Fibroblast of lung (primary cell): Measurements from ENCODE around the gene PROK1. TPM values are rescaled to one million over a fixed set of nuclear protein-coding genes. Genes with fewer than 3 reads are reported as not detected.

Experiments used
- DNase-seq, 2 donors: peaks; one replicate each; pipeline versions ENCODE4 v3.0.0 to v3.0.0-alpha.2; 2010; ENCODE audit warnings: low read depth in 2 of 2
- H2AFZ ChIP-seq: 2 replicates; pipeline ENCODE4 v1.5.1; 2012; ENCODE audit warnings: low read length, control low read depth, inconsistent platforms
- H3K27ac ChIP-seq: 2 replicates; pipeline ENCODE4 v1.5.1; 2011; ENCODE audit warnings: low read length, control low read depth; ENCODE audit not compliant: insufficient read depth
- H3K27me3 ChIP-seq: 2 replicates; pipeline ENCODE4 v1.5.1; 2011; ENCODE audit warnings: mild to moderate bottlenecking, low read length; ENCODE audit not compliant: control insufficient read depth, insufficient read depth
- H3K36me3 ChIP-seq: 2 replicates; pipeline ENCODE4 v1.5.1; 2011; ENCODE audit warnings: low read length; ENCODE audit not compliant: control insufficient read depth, insufficient read depth
- H3K4me1 ChIP-seq: 2 replicates; pipeline ENCODE4 v1.5.1; 2011; ENCODE audit warnings: low read length; ENCODE audit not compliant: control insufficient read depth, insufficient read depth; ENCODE audit errors: extremely low read depth
- H3K4me2 ChIP-seq: 2 replicates; pipeline ENCODE4 v1.5.1; 2011; ENCODE audit warnings: low read length, control low read depth; ENCODE audit not compliant: insufficient read depth; ENCODE audit errors: extremely low read depth
- H3K4me3 ChIP-seq, 4 experiments: fragments of 200-600 bp in 1 of 4; sonication (generic) in 1 of 4; replicated peaks in 1 of 4; 2 replicates each; pipeline ENCODE4 v1.5.1; 2011 to 2016; ENCODE audit warnings: low read length in 4 of 4, low read depth in 3 of 4, mild to moderate bottlenecking in 3 of 4, control low read depth in 2 of 4, inconsistent platforms in 1 of 4, mixed read lengths in 1 of 4; ENCODE audit not compliant: insufficient read depth in 1 of 4; ENCODE audit errors: control extremely low read depth in 1 of 4
- H3K79me2 ChIP-seq: 2 replicates; pipeline ENCODE4 v1.5.1; 2012; ENCODE audit warnings: mild to moderate bottlenecking, low read length, inconsistent platforms; ENCODE audit not compliant: control insufficient read depth, insufficient read depth
- H3K9ac ChIP-seq: 2 replicates; pipeline ENCODE4 v1.5.1; 2011; ENCODE audit warnings: mild to moderate bottlenecking, low read length, control low read depth; ENCODE audit not compliant: insufficient read depth
- H3K9me3 ChIP-seq: 2 replicates; pipeline ENCODE4 v1.5.1; 2012; ENCODE audit warnings: low read depth, low read length; ENCODE audit not compliant: control insufficient read depth, insufficient read depth
- H4K20me1 ChIP-seq: 2 replicates; pipeline ENCODE4 v1.5.1; 2011; ENCODE audit warnings: low read length; ENCODE audit not compliant: control insufficient read depth, insufficient read depth; ENCODE audit errors: extremely low read depth
- CTCF ChIP-seq, 2 donors: IDR thresholded peaks in 1 of 2; conservative IDR thresholded peaks in 1 of 2; 1 replicate in 1 of 2; 2 replicates in 1 of 2; pipeline ENCODE4 v1.5.1; 2011 to 2012; ENCODE audit warnings: low read length in 2 of 2, control low read depth in 1 of 2, inconsistent platforms in 1 of 2, low read depth in 1 of 2, mild to moderate bottlenecking in 1 of 2
- EZH2 ChIP-seq: IDR thresholded peaks from 2 replicates; pipeline ENCODE4 v1.5.1; 2012; ENCODE audit warnings: low read length, control low read depth, mild to moderate bottlenecking; ENCODE audit errors: missing control alignments
- polyA plus RNA-seq, 2 donors: library from polyadenylated mRNA; depleted of rRNA in 1 of 2; stranded (reverse) in 1 of 2; unstranded in 1 of 2; fragments of >200 nt; gene quantifications; 2 replicates each; pipeline ENCODE4 v1.2.1, GENCODE V29; 2011 to 2012; ENCODE audit warnings: missing spikeins in 1 of 2
- total RNA-seq: library from RNA; depleted of rRNA; stranded (reverse); fragments of >200 nt; gene quantifications from 2 replicates; pipeline ENCODE4 v1.2.1, GENCODE V29; 2014

PROK1 gene
- total and polyA plus RNA-seq, 2 donors (not counting 1 experiment from before 2014, with no cell fraction given), result not detected

DNA sequence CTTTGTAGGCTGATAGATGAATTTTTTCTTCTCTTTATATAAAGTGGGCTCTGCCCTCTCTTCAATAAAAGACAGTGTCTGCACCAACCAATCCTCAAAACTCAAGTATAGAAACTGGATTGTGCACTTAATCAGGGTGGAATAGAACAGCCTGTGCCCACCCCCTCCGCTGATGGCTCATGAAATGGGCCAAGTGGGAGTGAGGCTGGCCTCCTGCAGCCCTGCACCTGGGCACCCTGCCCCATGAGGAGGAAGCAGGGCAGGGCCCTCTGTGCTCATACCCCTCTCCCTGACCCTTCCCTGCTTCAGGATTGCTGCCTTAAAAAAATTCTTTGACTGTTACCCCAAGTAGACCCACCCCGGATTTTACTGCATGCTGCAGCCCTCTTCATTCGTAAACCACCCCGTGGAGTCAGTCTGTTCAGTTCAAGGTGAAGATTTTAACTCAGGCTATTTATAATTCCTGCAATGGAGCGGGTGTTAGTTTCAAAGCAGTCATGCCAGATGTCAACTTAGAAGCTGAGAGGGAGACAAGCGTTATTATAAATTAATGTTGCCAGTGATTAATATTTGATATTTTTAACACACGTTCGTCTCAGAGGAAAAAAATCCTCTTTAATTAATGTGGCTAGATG lies 15.8 kb downstream of the PROK1 start:
- Histone ChIP-seq H3K4me2 (no peak overlapping the region), H3K4me1 (no peaks in the 10 kb centered on the region), H3K36me3 (no peaks in the 10 kb centered on the region), H3K9me3 (no peaks in the 10 kb centered on the region), H3K4me3 (no peak overlapping the region), H3K27ac (no peak overlapping the region), H2AFZ (no peak overlapping the region), H3K79me2 (no peaks in the 10 kb centered on the region), H4K20me1 (no peaks in the 10 kb centered on the region), H3K9ac (no peak overlapping the region), H3K27me3 (peaks cover 7% of the 10 kb centered on the region)
- no peak for TF ChIP-seq EZH2
- TF ChIP-seq CTCF (conservative IDR thresholded peaks at IDR 0.05 in 1 of 2, IDR thresholded peaks at IDR 0.05 in 1 of 2; ENCODE audit: low read depth in 1 of 2, low read length in 2 of 2), result no peak
- DNase-seq, result no peak

- H3K9me3 ChIP-seq, result no peaks in the 10 kb centered on the region
- no peak overlapping the region for H3K9ac ChIP-seq
- H3K36me3 ChIP-seq, result no peaks in the 10 kb centered on the region
- TF ChIP-seq EZH2, result no peak
- TF ChIP-seq CTCF (conservative IDR thresholded peaks at IDR 0.05 in 1 of 2, IDR thresholded peaks at IDR 0.05 in 1 of 2; ENCODE audit: low read depth in 1 of 2, low read length in 2 of 2), result no peak
- no peaks in the 10 kb centered on the region for H4K20me1 ChIP-seq
- no peaks in the 10 kb centered on the region for H3K4me1 ChIP-seq
- no peak overlapping the region for H3K4me2 ChIP-seq
- DNase-seq, result no peak
- H3K27me3 ChIP-seq, result peaks cover 4% of the 10 kb centered on the region
- no peaks in the 10 kb centered on the region for H3K79me2 ChIP-seq
- H2AFZ ChIP-seq, result no peak overlapping the region
- H3K4me3 ChIP-seq, result no peak overlapping the region
- no peak overlapping the region for H3K27ac ChIP-seq
These were observed 20.2 kb downstream of the PROK1 start for GRCh38 chr1:110471131-110471530.

- H2AFZ ChIP-seq, result no peak overlapping the region
- no peak for TF ChIP-seq CTCF (conservative IDR thresholded peaks at IDR 0.05 in 1 of 2, IDR thresholded peaks at IDR 0.05 in 1 of 2; ENCODE audit: low read depth in 1 of 2, low read length in 2 of 2)
- no peak for TF ChIP-seq EZH2
- H3K27ac ChIP-seq, result no peak overlapping the region
- H3K4me3 ChIP-seq, result no peak overlapping the region
- no peaks in the 10 kb centered on the region for H3K9me3 ChIP-seq
- peaks cover 3% of the 10 kb centered on the region for H3K27me3 ChIP-seq
- H3K36me3 ChIP-seq, result no peaks in the 10 kb centered on the region
- DNase-seq, result no peak
- no peaks in the 10 kb centered on the region for H3K79me2 ChIP-seq
- no peaks in the 10 kb centered on the region for H4K20me1 ChIP-seq
- H3K9ac ChIP-seq, result no peak overlapping the region
- H3K4me1 ChIP-seq, result no peaks in the 10 kb centered on the region
- H3K4me2 ChIP-seq, result no peak overlapping the region
These were observed 21.6 kb downstream of the PROK1 start for GRCh38 chr1:110472546-110472945.
